NOMO-1 treated with DMSO at 0.1 percent for 48 hours (cell line): Measurements from ENCODE around the gene APOBEC4.
"Not testable (repeated sequence)": the region's sequence is repeated elsewhere in the genome, so short reads cannot be mapped to it uniquely, and the experiment has no call there.

Experiments
- DNase-seq: peaks from one replicate; lab custom pipeline; 2025; ENCODE audit not compliant: unreplicated experiment; lab: John Stamatoyannopoulos, UW

APOBEC4 gene

GRCh38 chr1:183635099-183635605 lies 18.0 kb downstream of the APOBEC4 start:
- DNase-seq: no peak

DNA sequence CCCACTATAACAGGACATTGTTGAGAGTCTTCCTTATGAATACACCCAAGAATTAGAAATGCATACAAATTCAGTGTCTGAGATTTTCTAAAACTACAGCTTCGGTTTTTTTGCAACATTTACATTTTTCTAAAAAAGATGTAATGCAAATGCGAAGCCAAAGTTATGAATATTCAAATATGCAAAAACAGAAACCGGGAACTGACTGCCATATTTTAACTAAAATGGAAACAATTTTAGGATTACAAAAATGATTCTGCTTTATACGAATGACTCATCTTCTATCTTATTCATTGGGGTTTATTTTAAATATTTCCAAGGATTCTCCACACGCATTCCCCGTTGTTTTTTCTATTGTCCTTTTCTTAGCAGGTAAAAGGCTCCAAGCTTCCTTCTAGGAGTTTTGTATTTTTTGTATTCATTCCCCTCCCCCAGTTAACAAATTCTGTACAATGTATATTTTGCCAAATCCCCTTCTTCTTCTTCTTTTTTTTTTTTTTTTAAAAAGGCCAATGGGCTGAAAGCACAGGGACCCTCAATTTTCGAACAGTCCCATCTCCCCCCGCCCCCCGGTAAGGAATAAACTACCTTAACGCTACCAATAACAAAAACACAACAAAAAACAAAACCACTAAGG lies 18.6 kb downstream of the APOBEC4 start:
- peak; percentile 23 for DNase-seq

DNA sequence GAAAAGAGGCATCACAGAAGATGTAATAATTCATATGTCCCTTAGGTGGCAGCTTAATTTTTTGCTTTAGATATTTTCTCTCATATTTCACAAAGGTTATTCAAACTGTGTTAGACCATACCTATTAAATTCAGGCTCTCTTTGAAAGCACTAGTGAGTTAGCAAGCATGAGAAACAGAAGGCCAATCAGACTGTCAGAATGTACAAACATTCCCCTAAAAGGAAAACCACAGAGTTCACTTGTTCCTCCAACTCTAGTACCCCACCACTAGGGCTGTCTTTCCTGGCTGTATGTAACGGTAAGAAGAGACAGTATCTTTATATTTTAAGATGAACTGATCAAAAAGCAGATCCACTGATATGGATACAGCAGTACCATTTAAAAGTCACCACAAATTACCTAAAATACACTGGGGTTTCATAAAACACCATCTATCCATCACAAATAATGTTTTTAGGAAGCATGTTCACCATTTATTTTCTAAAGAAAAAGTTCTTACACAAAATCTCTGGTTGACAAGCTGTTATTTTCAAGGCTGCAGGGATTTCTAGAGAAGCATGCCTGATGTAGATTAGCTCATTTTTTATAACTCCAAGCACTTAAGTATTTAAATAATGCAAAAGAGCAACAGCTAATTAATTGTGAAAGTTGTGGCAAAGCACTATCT lies 19.3 kb downstream of the APOBEC4 start:
- peak; percentile 57 for DNase-seq

- DNase-seq: no peak
These were observed 20.2 kb downstream of the APOBEC4 start for GRCh38 chr1:183632964-183633363.

DNA sequence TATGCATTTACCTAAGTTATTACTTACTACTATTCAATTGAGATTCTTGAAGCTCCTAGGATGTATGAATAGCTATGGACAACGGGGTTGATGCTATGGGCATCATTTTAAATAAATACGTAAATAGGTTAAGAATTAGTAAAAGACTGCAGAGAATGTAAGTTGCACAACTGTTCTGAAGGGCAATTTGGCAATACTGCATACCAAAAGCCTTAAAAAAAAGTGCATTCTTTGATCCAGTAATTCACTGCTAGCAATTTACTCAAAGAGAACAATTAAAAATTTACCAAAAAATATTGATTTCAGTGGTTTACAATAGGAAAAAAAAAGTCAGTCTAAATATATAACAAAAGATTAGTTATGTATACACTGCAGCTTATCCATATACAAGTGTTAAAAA lies 21.0 kb downstream of the APOBEC4 start:
- peak; percentile 5 for DNase-seq

GRCh38 chr1:183630748-183631147 lies 22.4 kb downstream of the APOBEC4 start:
- DNase-seq: no peak

DNA sequence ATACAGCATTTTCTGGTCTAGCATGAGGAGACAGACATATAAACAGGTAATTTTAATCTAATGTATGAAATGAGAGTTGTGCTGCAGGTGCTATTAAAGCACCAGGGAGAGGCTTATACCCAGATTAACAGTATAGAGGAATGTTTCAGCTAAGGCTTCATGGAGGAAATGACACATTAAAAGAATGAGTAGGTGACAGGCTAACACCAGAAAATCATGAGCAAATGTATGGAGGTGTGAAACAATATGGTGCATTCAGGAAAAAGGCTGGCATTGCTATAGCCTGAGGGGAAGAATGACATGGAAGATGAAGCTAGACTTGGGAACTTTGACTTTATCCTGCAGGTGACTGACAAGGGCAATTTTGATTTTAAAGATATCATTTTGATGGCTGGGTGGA lies 24.6 kb downstream of the APOBEC4 start:
- no peak for DNase-seq

DNA sequence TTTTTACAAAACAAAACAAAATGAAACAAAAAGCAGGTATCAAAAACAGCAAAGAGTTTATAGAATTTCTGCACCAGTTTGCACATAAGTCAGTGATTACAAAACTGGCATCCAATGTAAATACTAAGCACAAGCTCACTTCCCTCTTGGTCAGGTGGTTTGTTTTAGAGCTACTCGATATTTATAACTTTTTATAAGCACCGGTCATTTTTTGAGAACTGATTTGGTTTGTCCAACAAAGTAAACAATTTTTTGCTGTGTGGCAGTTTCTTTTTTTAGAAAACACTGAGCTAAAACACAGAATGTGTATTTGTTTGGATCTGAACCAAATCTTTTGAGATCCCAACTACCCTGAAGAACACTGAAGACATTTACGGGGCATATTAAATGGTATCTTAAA lies 26.9 kb downstream of the APOBEC4 start:
- peak; percentile 26 for DNase-seq

- DNase-seq: peak; percentile 71
These were observed 30.0 kb downstream of the APOBEC4 start for GRCh38 chr1:183622884-183623785.

GRCh38 chr1:183622013-183622412 lies 31.1 kb downstream of the APOBEC4 start:
- peak; percentile 38 for DNase-seq

DNA sequence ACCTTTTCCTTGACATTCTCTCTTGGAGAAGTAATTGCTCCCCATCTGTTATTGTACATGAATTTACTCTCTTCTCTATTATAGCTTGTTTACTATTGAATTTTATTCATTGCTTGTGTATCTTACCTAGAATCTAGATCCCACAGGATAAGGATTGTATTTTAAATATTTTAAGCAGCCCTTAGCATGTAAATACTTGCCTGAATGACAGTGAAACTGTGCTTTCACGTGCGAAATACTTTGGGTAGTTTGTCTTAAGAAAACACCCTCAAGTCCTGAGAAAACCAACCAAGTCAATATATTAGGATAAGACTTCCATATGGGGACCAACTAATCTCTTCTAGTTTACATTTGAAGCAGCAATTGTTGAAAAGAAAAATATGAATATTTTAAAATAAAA lies 32.8 kb downstream of the APOBEC4 start:
- no peak for DNase-seq

- no peak for DNase-seq
These were observed 33.3 kb downstream of the APOBEC4 start for GRCh38 chr1:183619781-183620180.

- DNase-seq: not testable (repeated sequence)
These were observed 34.9 kb downstream of the APOBEC4 start for GRCh38 chr1:183618202-183618601.

DNA sequence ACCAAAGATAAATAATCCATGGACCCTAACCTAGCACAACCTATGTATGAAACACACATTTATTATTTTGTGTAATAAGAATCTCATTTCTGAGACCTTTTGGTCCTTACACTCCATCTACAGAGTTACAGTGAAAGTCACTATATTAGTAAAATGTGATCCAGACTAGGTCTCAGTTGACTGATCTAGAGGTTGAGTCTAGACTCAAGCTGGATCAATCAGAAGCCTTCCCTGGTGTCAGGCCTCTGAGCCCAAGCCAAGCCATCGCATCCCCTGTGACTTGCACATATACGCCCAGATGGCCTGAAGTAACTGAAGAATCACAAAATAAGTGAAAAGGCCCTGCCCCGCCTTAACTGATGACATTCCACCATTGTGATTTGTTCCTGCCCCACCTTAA lies 40.1 kb downstream of the APOBEC4 start:
- DNase-seq: not testable (repeated sequence)

DNA sequence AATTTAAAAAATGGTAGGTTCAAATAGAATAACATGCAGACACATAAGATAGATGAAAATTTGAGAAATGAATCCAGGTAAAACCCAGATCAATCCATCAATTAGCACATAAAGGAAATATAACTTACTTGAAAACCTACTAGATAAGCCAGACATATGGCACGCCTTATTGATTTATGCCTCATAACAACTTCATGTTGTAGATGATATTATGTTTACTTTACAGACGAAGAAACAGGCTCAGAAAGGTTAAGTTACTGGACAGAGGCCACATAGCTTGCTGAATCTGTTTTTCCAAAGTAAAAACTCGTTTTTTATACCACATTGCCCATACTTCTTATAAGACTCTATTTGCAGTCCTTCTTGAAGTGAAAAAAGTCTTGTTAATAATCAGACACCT lies 40.7 kb downstream of the APOBEC4 start:
- no peak for DNase-seq

DNA sequence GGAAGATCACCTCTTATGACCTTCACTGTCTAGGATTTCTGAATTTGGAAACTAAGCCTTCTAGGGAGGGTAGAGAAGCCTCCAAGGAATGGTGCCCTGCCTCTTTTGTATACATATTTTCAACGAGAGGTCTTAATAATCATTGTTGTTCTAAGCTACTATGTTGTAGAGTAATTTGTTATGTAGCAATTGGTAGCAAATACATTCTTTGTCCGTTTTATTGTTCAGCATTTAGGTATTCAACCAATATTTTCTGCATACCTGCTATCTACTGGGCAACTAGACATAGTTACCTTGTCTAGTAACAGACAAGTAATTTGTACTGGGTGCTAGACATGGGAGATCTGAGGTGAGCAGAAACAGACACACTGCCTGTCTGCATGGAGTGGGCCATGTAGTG lies 42.1 kb downstream of the APOBEC4 start:
- no peak for DNase-seq

- no peak for DNase-seq
These were observed 43.2 kb downstream of the APOBEC4 start for GRCh38 chr1:183609759-183610452.

DNA sequence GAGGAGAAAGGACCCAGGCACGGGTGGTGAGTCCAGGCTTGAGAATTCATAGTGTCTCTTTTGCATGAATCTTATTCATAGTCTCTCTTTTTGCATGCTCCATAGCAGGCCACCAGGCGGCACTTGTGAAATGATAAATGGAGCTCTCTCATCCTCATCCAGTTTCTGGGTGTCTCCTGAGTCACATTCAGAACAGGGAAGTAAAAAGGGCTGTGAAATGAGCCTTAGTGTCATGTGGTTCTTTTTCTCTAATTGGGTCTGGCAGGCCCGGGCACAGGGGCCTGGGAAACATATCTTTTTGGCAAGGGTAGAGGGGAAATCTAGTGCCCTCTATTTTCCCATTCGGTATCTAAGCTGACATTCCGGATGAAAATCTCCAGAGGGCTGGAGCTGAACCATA lies 43.8 kb downstream of the APOBEC4 start:
- DNase-seq: peak; percentile 92

- DNase-seq: peak; percentile 33
These were observed 45.7 kb downstream of the APOBEC4 start for GRCh38 chr1:183607322-183607980.

- DNase-seq: no peak
These were observed 47.2 kb downstream of the APOBEC4 start for GRCh38 chr1:183605904-183606303.
